ENCODE data around the gene CDH4. TPM values are rescaled to one million over a fixed set of nuclear protein-coding genes. Genes with fewer than 3 reads are reported as not detected.

CDH4 gene
- total and polyA plus RNA-seq, 2 donors (not counting 1 experiment from before 2014, with no cell fraction given) = not detected

GRCh38 chr20:61564628-61565027 is 312.6 kb downstream of the CDH4 start:
- no peaks in the 10 kb centered on the region for H3K27me3 ChIP-seq (replicated peaks in 1 of 4; ENCODE audit: control extremely low read depth in 1 of 4, control insufficient read depth in 3 of 4, insufficient read depth in 4 of 4, low read length in 3 of 4)
- intact Hi-C loops (cut with micrococcal nuclease) = no loop called here
- Mint-ChIP-seq H3K27me3 (no peaks in the 10 kb centered on the region), H3K27ac (no peak overlapping the region), H3K4me1 (no peaks in the 10 kb centered on the region), H3K4me3 (no peak overlapping the region), H3K9me3 (ENCODE audit: insufficient read depth) (peaks cover 6% of the 10 kb centered on the region)
- H2AFZ ChIP-seq (ENCODE audit: insufficient read depth, low read depth, low read length, poor library complexity, severe bottlenecking) = no peak overlapping the region
- ATAC-seq (ENCODE audit: low read depth) (no peak), DNase-seq (no peak)
- H4K20me1 ChIP-seq (ENCODE audit: control insufficient read depth, insufficient read depth, low read length, poor library complexity, severe bottlenecking) = no peaks in the 10 kb centered on the region
- H3K4me1 ChIP-seq (ENCODE audit: control insufficient read depth in 2 of 2, insufficient read depth in 2 of 2, low read length in 2 of 2) = no peaks in the 10 kb centered on the region
- H3K9me3 ChIP-seq (ENCODE audit: control extremely low read depth in 1 of 3, control insufficient read depth in 2 of 3, insufficient read depth in 1 of 3, low read length in 2 of 3) = peaks cover 0 to 48% (median 0%) of the 10 kb centered on the region in 3 donors
- H3K36me3 ChIP-seq (replicated peaks in 1 of 2; ENCODE audit: control extremely low read depth in 1 of 2, control insufficient read depth in 1 of 2, extremely low read depth in 1 of 2, insufficient read depth in 2 of 2, low read length in 1 of 2) = no peaks in the 10 kb centered on the region
- ChIA-PET POLR2A (no interaction called here), CTCF (no interaction called here)
- no peak overlapping the region for H3K4me2 ChIP-seq (replicated peaks; ENCODE audit: low read depth, low read length, poor library complexity, severe bottlenecking)
- no peak overlapping the region for H3K27ac ChIP-seq (ENCODE audit: low read length in 2 of 2)
- no peak for TF ChIP-seq CTCF (IDR thresholded peaks at IDR 0.05)
- TF ChIP-seq EZH2 (IDR thresholded peaks at IDR 0.05; ENCODE audit: borderline replicate concordance, insufficient read depth, low read depth, low read length, poor library complexity, severe bottlenecking) = no peak
- 100% methylated on average over 3 of the region's 8 CpGs for WGBS (ENCODE audit: insufficient coverage)
- no peak overlapping the region for H3K9ac ChIP-seq (ENCODE audit: low read length)
- H3K4me3 ChIP-seq (ENCODE audit: control extremely low read depth in 1 of 5, extremely low read depth in 1 of 5, insufficient read depth in 1 of 5, low read depth in 2 of 5, low read length in 4 of 5) = no peak overlapping the region
- no peaks in the 10 kb centered on the region for H3K79me2 ChIP-seq (ENCODE audit: control insufficient read depth, insufficient read depth, low read length)

- Mint-ChIP-seq H3K9me3 (ENCODE audit: insufficient read depth) (peaks cover 6% of the 10 kb centered on the region), H3K4me1 (no peaks in the 10 kb centered on the region), H3K27ac (no peak overlapping the region), H3K4me3 (no peak overlapping the region), H3K27me3 (no peaks in the 10 kb centered on the region)
- ChIA-PET CTCF (no interaction called here), POLR2A (no interaction called here)
- Histone ChIP-seq H3K4me3 (ENCODE audit: control extremely low read depth in 1 of 5, extremely low read depth in 1 of 5, insufficient read depth in 1 of 5, low read depth in 2 of 5, low read length in 4 of 5) (no peak overlapping the region), H3K4me1 (ENCODE audit: control insufficient read depth in 2 of 2, insufficient read depth in 2 of 2, low read length in 2 of 2) (no peaks in the 10 kb centered on the region), H3K27ac (ENCODE audit: low read length in 2 of 2) (no peak overlapping the region), H3K36me3 (replicated peaks in 1 of 2; ENCODE audit: control extremely low read depth in 1 of 2, control insufficient read depth in 1 of 2, extremely low read depth in 1 of 2, insufficient read depth in 2 of 2, low read length in 1 of 2) (no peaks in the 10 kb centered on the region), H3K9me3 (ENCODE audit: control extremely low read depth in 1 of 3, control insufficient read depth in 2 of 3, insufficient read depth in 1 of 3, low read length in 2 of 3) (peaks cover 0 to 45% (median 0%) of the 10 kb centered on the region in 3 donors), H2AFZ (ENCODE audit: insufficient read depth, low read depth, low read length, poor library complexity, severe bottlenecking) (no peak overlapping the region), H3K79me2 (ENCODE audit: control insufficient read depth, insufficient read depth, low read length) (no peaks in the 10 kb centered on the region), H3K27me3 (replicated peaks in 1 of 4; ENCODE audit: control extremely low read depth in 1 of 4, control insufficient read depth in 3 of 4, insufficient read depth in 4 of 4, low read length in 3 of 4) (no peaks in the 10 kb centered on the region), H3K4me2 (replicated peaks; ENCODE audit: low read depth, low read length, poor library complexity, severe bottlenecking) (no peak overlapping the region), H4K20me1 (ENCODE audit: control insufficient read depth, insufficient read depth, low read length, poor library complexity, severe bottlenecking) (no peaks in the 10 kb centered on the region), H3K9ac (ENCODE audit: low read length) (no peak overlapping the region)
- no peak for TF ChIP-seq EZH2 (IDR thresholded peaks at IDR 0.05; ENCODE audit: borderline replicate concordance, insufficient read depth, low read depth, low read length, poor library complexity, severe bottlenecking)
- no peak for TF ChIP-seq CTCF (IDR thresholded peaks at IDR 0.05)
- ATAC-seq (ENCODE audit: low read depth) (no peak), DNase-seq (no peak)
- 84% methylated on average over 12 of the region's 12 CpGs for WGBS (ENCODE audit: insufficient coverage)
- intact Hi-C loops (cut with micrococcal nuclease) = no loop called here
Measured at GRCh38 chr20:61565791-61566190, 313.7 kb downstream of the CDH4 start.

Data from B cell (primary cell).